H1 (cell line): ENCODE results near the gene ARHGEF28. TPM values are rescaled to one million over a fixed set of nuclear protein-coding genes. Genes with fewer than 3 reads are reported as not detected.

ENCODE experiments used
- CTCF ChIA-PET: fragments of 300-600 bp; sonication (Branson Sonifier 250); formaldehyde crosslinking; loops from one replicate; lab custom pipeline; 2021; ENCODE audit not compliant: partially characterized antibody; lab: Charles Lee
- POLR2A ChIA-PET: fragments of 300-600 bp; sonication (Branson Sonifier 250); formaldehyde crosslinking; loops from one replicate; lab custom pipeline; 2021; ENCODE audit warnings: inconsistent platforms; ENCODE audit not compliant: partially characterized antibody; lab: Charles Lee
- DNase-seq, 2 experiments: peaks; one replicate each; pipeline versions ENCODE4 v3.0.0 to v3.0.0-alpha.2; 2010 to 2022; ENCODE audit warnings: low spot score in 2 of 2, low read depth in 1 of 2, mixed read lengths in 1 of 2
- FAIRE-seq: peaks from 2 replicates; lab custom pipeline; 2011; peaks lifted over from hg19 to GRCh38; lab: Jason Lieb, UNC
- H2AFZ ChIP-seq: 2 replicates; pipeline ENCODE4 v1.8.1; 2012; ENCODE audit warnings: low read length, inconsistent platforms
- H2AK5ac ChIP-seq: 2 replicates; pipeline ENCODE4 v1.6.1; 2013; ENCODE audit warnings: low read depth, low read length
- H2BK120ac ChIP-seq: replicated peaks from 2 replicates; pipeline ENCODE3; 2013; ENCODE audit warnings: low read depth, low read length, inconsistent platforms
- H2BK12ac ChIP-seq: 2 replicates; pipeline ENCODE4 v1.6.1; 2013; ENCODE audit warnings: low read depth, low read length
- H2BK15ac ChIP-seq: 2 replicates; pipeline ENCODE4 v1.6.1; 2013; ENCODE audit warnings: low read length
- H2BK20ac ChIP-seq: 2 replicates; pipeline ENCODE4 v1.6.1; 2013; ENCODE audit warnings: low read length
- H2BK5ac ChIP-seq: 2 replicates; pipeline ENCODE4 v1.6.1; 2013; ENCODE audit warnings: low read depth, low read length
- H3K14ac ChIP-seq: 2 replicates; pipeline ENCODE4 v1.6.1; 2013; ENCODE audit warnings: inconsistent platforms; ENCODE audit not compliant: insufficient read length
- H3K18ac ChIP-seq: 2 replicates; pipeline ENCODE4 v1.6.1; 2013; ENCODE audit warnings: low read length; ENCODE audit errors: extremely low read depth
- H3K23ac ChIP-seq: 2 replicates; pipeline ENCODE4 v1.6.1; 2013; ENCODE audit warnings: inconsistent platforms; ENCODE audit not compliant: insufficient read length
- H3K23me2 ChIP-seq: 2 replicates; pipeline ENCODE4 v1.6.1; 2013; ENCODE audit warnings: low read depth, low read length
- H3K27ac ChIP-seq: 2 replicates; pipeline ENCODE4 v1.6.1; 2011; ENCODE audit warnings: low read depth, low read length, inconsistent platforms
- H3K27me3 ChIP-seq, 4 experiments: replicated peaks in 1 of 4; 1 replicate in 1 of 4; 2 replicates in 3 of 4; pipeline versions ENCODE4 v1.6.1 to v1.8.1; 2011 to 2013; ENCODE audit warnings: low read length in 3 of 4, mild to moderate bottlenecking in 3 of 4, inconsistent platforms in 2 of 4, mixed read lengths in 2 of 4, moderate library complexity in 1 of 4; ENCODE audit not compliant: control insufficient read depth in 3 of 4, insufficient read depth in 3 of 4; ENCODE audit errors: extremely low read depth in 1 of 4
- H3K36me3 ChIP-seq, 4 experiments: 2 replicates each; pipeline versions ENCODE4 v1.6.1 to v1.8.1; 2011 to 2013; ENCODE audit warnings: mild to moderate bottlenecking in 4 of 4, low read length in 3 of 4, moderate library complexity in 2 of 4, control low read depth in 1 of 4, inconsistent platforms in 1 of 4; ENCODE audit not compliant: insufficient read depth in 4 of 4, control insufficient read depth in 2 of 4
- H3K4ac ChIP-seq: replicated peaks from 2 replicates; pipeline ENCODE3; 2013; ENCODE audit warnings: low read length, low read depth, mixed read lengths, inconsistent platforms; ENCODE audit not compliant: insufficient read length
- H3K4me1 ChIP-seq, 4 experiments: replicated peaks in 1 of 4; 1 replicate in 1 of 4; 2 replicates in 3 of 4; pipeline versions ENCODE4 v1.6.1 to v1.8.1; 2011 to 2013; ENCODE audit warnings: low read length in 3 of 4, inconsistent platforms in 2 of 4, mixed read lengths in 1 of 4; ENCODE audit not compliant: insufficient read depth in 4 of 4, control insufficient read depth in 3 of 4
- H3K4me2 ChIP-seq, 2 experiments: 2 replicates each; pipeline versions ENCODE4 v1.6.1 to v1.8.1; 2011 to 2013; ENCODE audit warnings: low read depth in 2 of 2, low read length in 2 of 2, control low read depth in 1 of 2, inconsistent platforms in 1 of 2, mild to moderate bottlenecking in 1 of 2; ENCODE audit not compliant: insufficient read depth in 1 of 2
- H3K4me3 ChIP-seq, 4 experiments: fragments of 200-600, 300-600 bp in 1 of 4; sonication (generic), shearing (Covaris generic), sonication (Bioruptor Twin) in 1 of 4; 2 replicates each; pipeline versions ENCODE4 v1.5.1 to v1.8.1; 2011 to 2016; ENCODE audit warnings: low read length in 4 of 4, low read depth in 3 of 4, control low read depth in 2 of 4, inconsistent platforms in 2 of 4, mild to moderate bottlenecking in 2 of 4, mixed read lengths in 1 of 4, moderate library complexity in 1 of 4; ENCODE audit not compliant: insufficient read depth in 2 of 4; ENCODE audit errors: extremely low read depth in 1 of 4
- H3K56ac ChIP-seq: replicated peaks from 2 replicates; pipeline ENCODE3; 2013; ENCODE audit warnings: low read depth, mild to moderate bottlenecking, mixed read lengths, low read length, inconsistent platforms; ENCODE audit not compliant: insufficient read length
- H3K79me1 ChIP-seq: 2 replicates; pipeline ENCODE4 v1.6.1; 2013; ENCODE audit warnings: low read depth, low read length, control low read depth
- H3K79me2 ChIP-seq, 2 experiments: 2 replicates each; pipeline versions ENCODE4 v1.6.1 to v1.8.1; 2012 to 2013; ENCODE audit warnings: low read length in 2 of 2, mild to moderate bottlenecking in 2 of 2, inconsistent platforms in 1 of 2; ENCODE audit not compliant: insufficient read depth in 2 of 2, control insufficient read depth in 1 of 2
- H3K9ac ChIP-seq, 4 experiments: replicated peaks in 1 of 4; 1 replicate in 1 of 4; 2 replicates in 3 of 4; pipeline versions ENCODE4 v1.6.1 to v1.8.1; 2011 to 2013; ENCODE audit warnings: low read depth in 3 of 4, low read length in 3 of 4, control low read depth in 2 of 4, mild to moderate bottlenecking in 2 of 4, moderate library complexity in 2 of 4, inconsistent platforms in 1 of 4; ENCODE audit errors: extremely low read depth in 1 of 4
- H3K9me3 ChIP-seq, 2 experiments: 2 replicates each; pipeline versions ENCODE4 v1.6.1 to v1.8.1; 2012 to 2013; ENCODE audit warnings: mild to moderate bottlenecking in 2 of 2, moderate library complexity in 2 of 2, control low read depth in 1 of 2, inconsistent platforms in 1 of 2, low read depth in 1 of 2, low read length in 1 of 2, mixed read lengths in 1 of 2; ENCODE audit not compliant: insufficient read depth in 2 of 2
- H4K20me1 ChIP-seq, 2 experiments: replicated peaks in 1 of 2; 2 replicates each; pipeline versions ENCODE3 to v1.8.1; 2011 to 2013; ENCODE audit warnings: inconsistent platforms in 2 of 2, low read length in 2 of 2, mild to moderate bottlenecking in 1 of 2; ENCODE audit not compliant: insufficient read depth in 2 of 2, control insufficient read depth in 1 of 2
- H4K5ac ChIP-seq: 2 replicates; pipeline ENCODE4 v1.6.1; 2013; ENCODE audit warnings: low read length, low read depth, mixed read lengths, inconsistent platforms; ENCODE audit not compliant: insufficient read length
- H4K8ac ChIP-seq: 2 replicates; pipeline ENCODE4 v1.8.0; 2013; ENCODE audit warnings: mild to moderate bottlenecking, moderate library complexity, low read length, inconsistent platforms; ENCODE audit not compliant: insufficient read depth; ENCODE audit errors: extremely low read depth
- H4K91ac ChIP-seq: replicated peaks from 2 replicates; pipeline ENCODE3; 2013; ENCODE audit warnings: low read length, mixed read lengths, inconsistent platforms; ENCODE audit not compliant: insufficient read length
- ATF3 ChIP-seq: IDR thresholded peaks from 2 replicates; pipeline ENCODE4 v1.6.1; 2011; ENCODE audit warnings: low read depth, mild to moderate bottlenecking, low read length; ENCODE audit not compliant: insufficient read depth
- BACH1 ChIP-seq: IDR thresholded peaks from 2 replicates; pipeline ENCODE4 v1.6.1; 2012; ENCODE audit warnings: low read length, improper control_type of control experiment
- FOSL1 ChIP-seq: IDR thresholded peaks from 2 replicates; pipeline ENCODE4 v1.6.1; 2011; ENCODE audit warnings: mild to moderate bottlenecking, low read depth, low read length, moderate library complexity; ENCODE audit not compliant: insufficient read depth
- JUN ChIP-seq: IDR thresholded peaks from 2 replicates; pipeline ENCODE4 v1.6.1; 2011; ENCODE audit warnings: low read depth, mild to moderate bottlenecking, improper control_type of control experiment, low read length
- KDM1A ChIP-seq: fragments of 200-600, 300-600 bp; sonication (generic); IDR thresholded peaks from 2 replicates; pipeline ENCODE4 v1.7.1; 2016; ENCODE audit warnings: mild to moderate bottlenecking, low read length, borderline replicate concordance
- KDM4A ChIP-seq: IDR thresholded peaks from one replicate; pipeline ENCODE4 v1.7.1; 2012; ENCODE audit warnings: low read depth, mild to moderate bottlenecking, moderate library complexity, low read length, inconsistent platforms; ENCODE audit not compliant: severe bottlenecking
- NANOG ChIP-seq: IDR thresholded peaks from 2 replicates; pipeline ENCODE4 v1.6.1; 2011; ENCODE audit warnings: low read length, low read depth, mild to moderate bottlenecking, inconsistent platforms; ENCODE audit not compliant: insufficient read depth, poor library complexity, severe bottlenecking
- PHF8 ChIP-seq: fragments of 200-600 bp; sonication (generic); conservative IDR thresholded peaks from 2 replicates; pipeline ENCODE4 v1.7.1; 2012; ENCODE audit warnings: low read depth, mild to moderate bottlenecking, inconsistent platforms, low read length, moderate library complexity
- SRF ChIP-seq: IDR thresholded peaks from 2 replicates; pipeline ENCODE4 v1.6.1; 2011; ENCODE audit warnings: mild to moderate bottlenecking, low read depth, low read length, moderate library complexity
- SUZ12 ChIP-seq: fragments of 200-600 bp; sonication (generic); IDR thresholded peaks from 2 replicates; pipeline ENCODE4 v1.6.1; 2012; ENCODE audit warnings: mild to moderate bottlenecking, inconsistent platforms, low read length, moderate library complexity, mixed read lengths
- YY1 ChIP-seq: IDR thresholded peaks from 2 replicates; pipeline ENCODE4 v1.6.1; 2011; ENCODE audit warnings: low read depth, mild to moderate bottlenecking, low read length
- WGBS, 2 experiments: shearing (Covaris generic) in 1 of 2; methylation state at CpG; one replicate each; pipeline versions ENCODE4 v1.1.6 to v1.1.7; 2013 to 2015; ENCODE audit warnings: low lambda C conversion rate in 2 of 2, mixed read lengths in 2 of 2, inconsistent platforms in 1 of 2, low coverage in 1 of 2, missing lambda C conversion rate in 1 of 2; ENCODE audit not compliant: insufficient replicate concordance in 2 of 2, insufficient coverage in 1 of 2, insufficient read length in 1 of 2; ENCODE audit errors: extremely low coverage in 1 of 2, missing lambda C conversion rate in 1 of 2; 5-methylcytosine and 5-hydroxymethylcytosine counted together
- polyA plus RNA-seq, 7 experiments: library from polyadenylated mRNA; depleted of rRNA in 3 of 7; stranded (reverse) in 5 of 7; unstranded in 2 of 7; fragments of >200 nt in 5 of 7; fragments of 200-250 nt in 2 of 7; gene quantifications; 1 replicate in 5 of 7; 2 replicates in 1 of 7; 4 replicates in 1 of 7; pipeline versions ENCODE4 v1.2.1 to v1.2.3, GENCODE V29; 2011 to 2013; ENCODE audit warnings: missing spikeins in 2 of 7, mixed read lengths in 2 of 7
- total RNA-seq: library from RNA; stranded (reverse); fragmentation: NEBNext Ultra II Directional; extraction: Animal tissue kit (Norgen Biotek cat#: 25700); gene quantifications from 2 replicates; pipeline ENCODE4 v1.2.1, GENCODE V29; 2021

Gene ARHGEF28
- total and polyA plus RNA-seq, 2 of the 8 experiments (the other 6 are each of a cell fraction or from before 2014, with no cell fraction given): 0.33 to 1.0 TPM

- Histone ChIP-seq H3K9ac (no peak overlapping the region), H3K27me3 (no peaks in the 10 kb centered on the region), H4K5ac (no peak overlapping the region), H3K9me3 (no peaks in the 10 kb centered on the region), H4K8ac (no peak overlapping the region), H3K27ac (no peak overlapping the region), H3K4me1 (no peaks in the 10 kb centered on the region), H4K20me1 (no peaks in the 10 kb centered on the region), H2BK5ac (no peak overlapping the region), H2BK20ac (no peak overlapping the region), H4K91ac (no peak overlapping the region), H3K23ac (no peak overlapping the region), H2BK12ac (no peak overlapping the region), H2BK15ac (no peak overlapping the region), H2AK5ac (no peak overlapping the region), H3K79me2 (no peaks in the 10 kb centered on the region), H3K4me3 (no peak overlapping the region), H3K18ac (no peak overlapping the region), H3K79me1 (no peaks in the 10 kb centered on the region), H3K4me2 (no peak overlapping the region), H3K23me2 (no peaks in the 10 kb centered on the region), H2AFZ (no peak overlapping the region), H3K4ac (no peak overlapping the region), H2BK120ac (no peak overlapping the region), H3K56ac (no peak overlapping the region), H3K14ac (no peak overlapping the region), H3K36me3 (no peaks in the 10 kb centered on the region)
- DNase-seq (no peak), FAIRE-seq (no peak)
- WGBS, 2 experiments: 90% methylated on average over 4 of the region's 4 CpGs; no CpG with 5 or more reads in 1 of the 2 experiments
- CTCF ChIA-PET: no interaction called here
- POLR2A ChIA-PET: no interaction called here
- TF ChIP-seq PHF8 (no peak), FOSL1 (no peak), KDM1A (no peak), SUZ12 (no peak), KDM4A (no peak), BACH1 (no peak), SRF (no peak), NANOG (no peak), JUN (no peak), ATF3 (no peak), YY1 (no peak)
These were observed 264.6 kb downstream of the ARHGEF28 start for GRCh38 chr5:73890569-73890968.
